ENCODE measurements around the gene PTTG1IP. TPM values are rescaled to one million over a fixed set of nuclear protein-coding genes. Genes with fewer than 3 reads are reported as not detected.

Gene PTTG1IP
- total and polyA plus RNA-seq, 2 of the 13 experiments (the other 11 are each of a cell fraction or from before 2014, with no cell fraction given) = 161 to 700 TPM

DNA sequence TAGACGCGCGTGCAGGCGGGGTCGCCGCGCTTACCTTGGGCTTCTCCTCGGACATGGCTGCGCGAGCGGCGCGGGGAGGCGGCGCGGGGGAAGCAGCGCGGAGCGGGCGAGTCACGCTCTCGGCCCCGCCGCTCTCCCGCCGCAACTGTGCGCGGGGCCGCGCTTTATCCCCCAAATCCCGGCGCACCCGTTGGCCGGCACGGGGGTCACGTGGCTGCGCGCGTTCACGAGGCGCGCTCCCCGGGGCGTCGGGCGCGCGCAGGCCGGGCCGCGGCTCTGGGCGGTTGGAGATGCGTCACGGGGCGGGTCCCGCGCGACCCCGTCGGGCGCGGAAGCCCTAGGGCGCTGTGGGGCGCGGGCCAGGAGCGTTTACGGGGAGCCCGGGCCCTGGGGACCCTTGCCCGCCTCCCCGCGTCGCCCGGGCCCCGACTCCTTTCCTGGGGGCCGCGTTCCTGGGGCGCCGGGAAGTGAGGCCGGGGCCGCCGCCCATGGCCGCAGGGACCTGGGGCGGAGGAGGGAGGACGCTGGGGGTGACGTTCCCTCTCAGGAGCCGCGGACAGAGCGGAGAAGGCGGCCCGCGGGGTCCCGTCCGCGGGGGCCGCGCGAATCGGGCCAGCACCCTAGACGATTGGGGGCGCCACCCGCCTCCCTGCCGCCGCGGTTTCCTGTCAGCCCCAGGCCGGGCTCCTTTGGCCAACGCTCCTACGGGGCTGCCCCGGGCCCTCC, 55.4 kb downstream of the PTTG1IP start, which contains the start of gene SUMO3 (continued):
- TF ChIP-seq, protein P1, sequence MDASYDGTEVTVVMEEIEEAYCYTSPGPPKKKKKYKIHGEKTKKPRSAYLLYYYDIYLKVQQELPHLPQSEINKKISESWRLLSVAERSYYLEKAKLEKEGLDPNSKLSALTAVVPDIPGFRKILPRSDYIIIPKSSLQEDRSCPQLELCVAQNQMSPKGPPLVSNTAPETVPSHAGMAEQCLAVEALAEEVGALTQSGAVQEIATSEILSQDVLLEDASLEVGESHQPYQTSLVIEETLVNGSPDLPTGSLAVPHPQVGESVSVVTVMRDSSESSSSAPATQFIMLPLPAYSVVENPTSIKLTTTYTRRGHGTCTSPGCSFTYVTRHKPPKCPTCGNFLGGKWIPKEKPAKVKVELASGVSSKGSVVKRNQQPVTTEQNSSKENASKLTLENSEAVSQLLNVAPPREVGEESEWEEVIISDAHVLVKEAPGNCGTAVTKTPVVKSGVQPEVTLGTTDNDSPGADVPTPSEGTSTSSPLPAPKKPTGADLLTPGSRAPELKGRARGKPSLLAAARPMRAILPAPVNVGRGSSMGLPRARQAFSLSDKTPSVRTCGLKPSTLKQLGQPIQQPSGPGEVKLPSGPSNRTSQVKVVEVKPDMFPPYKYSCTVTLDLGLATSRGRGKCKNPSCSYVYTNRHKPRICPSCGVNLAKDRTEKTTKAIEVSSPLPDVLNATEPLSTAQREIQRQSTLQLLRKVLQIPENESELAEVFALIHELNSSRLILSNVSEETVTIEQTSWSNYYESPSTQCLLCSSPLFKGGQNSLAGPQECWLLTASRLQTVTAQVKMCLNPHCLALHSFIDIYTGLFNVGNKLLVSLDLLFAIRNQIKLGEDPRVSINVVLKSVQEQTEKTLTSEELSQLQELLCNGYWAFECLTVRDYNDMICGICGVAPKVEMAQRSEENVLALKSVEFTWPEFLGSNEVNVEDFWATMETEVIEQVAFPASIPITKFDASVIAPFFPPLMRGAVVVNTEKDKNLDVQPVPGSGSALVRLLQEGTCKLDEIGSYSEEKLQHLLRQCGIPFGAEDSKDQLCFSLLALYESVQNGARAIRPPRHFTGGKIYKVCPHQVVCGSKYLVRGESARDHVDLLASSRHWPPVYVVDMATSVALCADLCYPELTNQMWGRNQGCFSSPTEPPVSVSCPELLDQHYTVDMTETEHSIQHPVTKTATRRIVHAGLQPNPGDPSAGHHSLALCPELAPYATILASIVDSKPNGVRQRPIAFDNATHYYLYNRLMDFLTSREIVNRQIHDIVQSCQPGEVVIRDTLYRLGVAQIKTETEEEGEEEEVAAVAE (CRISPR knock-in tag; IDR thresholded peaks at IDR 0.05; ENCODE audit: borderline replicate concordance) = no peak
- TF ChIP-seq KLF6 (CRISPR knock-in tag; IDR thresholded peaks at IDR 0.05) (0 out of 2 replicates have a peak, but pooled peaks have one; percentile 29), ZNF83 (CRISPR knock-in tag; IDR thresholded peaks at IDR 0.05; ENCODE audit: borderline replicate concordance) (no peak), DNMT3B (CRISPR knock-in tag; conservative IDR thresholded peaks at IDR 0.05) (no peak), ZNF563 (CRISPR knock-in tag; IDR thresholded peaks at IDR 0.05) (peak; percentile 17; the same call in 1 of the 2 replicates), PHF8 (CRISPR knock-in tag; IDR thresholded peaks at IDR 0.05) (peak; percentile 70), KDM5A (IDR thresholded peaks at IDR 0.05; ENCODE audit: borderline replicate concordance, low read length) (peak; percentile 81; the same call in 1 of the 2 replicates), ZNF589 (CRISPR knock-in tag; conservative IDR thresholded peaks at IDR 0.05) (no peak), TOE1 (CRISPR knock-in tag; IDR thresholded peaks at IDR 0.05) (no peak), MATR3 (CRISPR knock-in tag; IDR thresholded peaks at IDR 0.05) (no peak), ZFP82 (CRISPR knock-in tag; IDR thresholded peaks at IDR 0.05; ENCODE audit: borderline replicate concordance) (no peak), ZNF121 (CRISPR knock-in tag; IDR thresholded peaks at IDR 0.05) (no peak), ZNF383 (CRISPR knock-in tag; IDR thresholded peaks at IDR 0.05; ENCODE audit: borderline replicate concordance) (no peak), ZNF644 (CRISPR knock-in tag; IDR thresholded peaks at IDR 0.05; ENCODE audit: low read depth) (no peak), MEIS2 (CRISPR knock-in tag; IDR thresholded peaks at IDR 0.05) (no peak; the same call in 1 of the 2 replicates), SMC3 (IDR thresholded peaks at IDR 0.05; ENCODE audit: low read length) (no peak), ZNF597 (CRISPR knock-in tag; IDR thresholded peaks at IDR 0.05) (no peak), ZFY (CRISPR knock-in tag; IDR thresholded peaks at IDR 0.05) (peak; percentile 76), CBX2 (IDR thresholded peaks at IDR 0.05; ENCODE audit: low read depth, low read length) (no peak), CBX2 (CRISPR knock-in tag; IDR thresholded peaks at IDR 0.05; ENCODE audit: low read depth) (no peak), MAFG (CRISPR knock-in tag; IDR thresholded peaks at IDR 0.05) (no peak), RBAK (CRISPR knock-in tag; IDR thresholded peaks at IDR 0.05) (no peak)
- TF ChIP-seq, protein P2, sequence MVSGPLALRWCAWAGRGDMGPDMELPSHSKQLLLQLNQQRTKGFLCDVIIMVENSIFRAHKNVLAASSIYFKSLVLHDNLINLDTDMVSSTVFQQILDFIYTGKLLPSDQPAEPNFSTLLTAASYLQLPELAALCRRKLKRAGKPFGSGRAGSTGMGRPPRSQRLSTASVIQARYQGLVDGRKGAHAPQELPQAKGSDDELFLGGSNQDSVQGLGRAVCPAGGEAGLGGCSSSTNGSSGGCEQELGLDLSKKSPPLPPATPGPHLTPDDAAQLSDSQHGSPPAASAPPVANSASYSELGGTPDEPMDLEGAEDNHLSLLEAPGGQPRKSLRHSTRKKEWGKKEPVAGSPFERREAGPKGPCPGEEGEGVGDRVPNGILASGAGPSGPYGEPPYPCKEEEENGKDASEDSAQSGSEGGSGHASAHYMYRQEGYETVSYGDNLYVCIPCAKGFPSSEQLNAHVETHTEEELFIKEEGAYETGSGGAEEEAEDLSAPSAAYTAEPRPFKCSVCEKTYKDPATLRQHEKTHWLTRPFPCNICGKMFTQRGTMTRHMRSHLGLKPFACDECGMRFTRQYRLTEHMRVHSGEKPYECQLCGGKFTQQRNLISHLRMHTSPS (CRISPR knock-in tag; IDR thresholded peaks at IDR 0.05; ENCODE audit: low read depth) = no peak

Data from HepG2 (cell line).